GM23338 (cell line): ENCODE results near the gene ESPNL. TPM values are rescaled to one million over a fixed set of nuclear protein-coding genes. Genes with fewer than 3 reads are reported as not detected.

ENCODE experiments used
- ATAC-seq: fragments of 200-7000 bp; cut with Tn5 transposase; 3 replicates; pipeline ENCODE4 v1.9.1; 2020
- DNase-seq: peaks from one replicate; pipeline ENCODE4 v3.0.0-alpha.2; 2015; ENCODE audit warnings: low spot score
- H2AFZ ChIP-seq: fragments of 200-600 bp; sonication (generic); 2 replicates; pipeline ENCODE4 v1.8.0; 2016; ENCODE audit warnings: antibody characterized with exemption, mild to moderate bottlenecking, moderate library complexity
- H3F3A ChIP-seq: fragments of 200-600 bp; sonication (generic); replicated peaks from 2 replicates; pipeline ENCODE4 v1.8.0; 2017; ENCODE audit warnings: antibody characterized with exemption, mixed run types, low read depth
- H3K27ac ChIP-seq: fragments of 200-600 bp; sonication (generic); 2 replicates; pipeline ENCODE4 v1.6.1; 2016; ENCODE audit warnings: low read depth
- H3K27me3 ChIP-seq: fragments of 200-600 bp; sonication (generic); 2 replicates; pipeline ENCODE4 v1.8.0; 2016; ENCODE audit warnings: mild to moderate bottlenecking, mixed run types, moderate library complexity; ENCODE audit not compliant: insufficient read depth
- H3K36me3 ChIP-seq: fragments of 200-600 bp; sonication (generic); 2 replicates; pipeline ENCODE4 v1.8.0; 2016; ENCODE audit warnings: mild to moderate bottlenecking; ENCODE audit not compliant: insufficient read depth
- H3K4me1 ChIP-seq: fragments of 200-600 bp; sonication (generic); 2 replicates; pipeline ENCODE4 v1.8.0; 2016; ENCODE audit warnings: mild to moderate bottlenecking, moderate library complexity; ENCODE audit not compliant: insufficient read depth
- H3K4me2 ChIP-seq: fragments of 200-600 bp; sonication (generic); 2 replicates; pipeline ENCODE4 v1.7.1; 2017; ENCODE audit warnings: mixed run types
- H3K4me3 ChIP-seq: fragments of 200-600 bp; sonication (generic); 2 replicates; pipeline ENCODE4 v1.6.1; 2016; ENCODE audit warnings: mixed run types
- H3K79me2 ChIP-seq: fragments of 200-600 bp; sonication (generic); replicated peaks from 2 replicates; pipeline ENCODE4 v1.8.0; 2017; ENCODE audit warnings: mild to moderate bottlenecking; ENCODE audit not compliant: insufficient read depth
- H3K9me2 ChIP-seq: fragments of 200-600 bp; sonication (generic); 2 replicates; pipeline ENCODE4 v1.8.0; 2017; ENCODE audit not compliant: insufficient read depth
- H4K20me1 ChIP-seq: fragments of 200-600 bp; sonication (generic); replicated peaks from 2 replicates; pipeline ENCODE4 v1.8.0; 2017; ENCODE audit warnings: mild to moderate bottlenecking; ENCODE audit not compliant: insufficient read depth
- H3K27ac Mint-ChIP-seq: 2 replicates; pipeline ENCODE4 v1.8.0; 2020; ENCODE audit warnings: inconsistent platforms, mild to moderate bottlenecking, moderate library complexity, mixed read lengths
- H3K27me3 Mint-ChIP-seq: 3 replicates; pipeline ENCODE4 v1.8.0; 2022; ENCODE audit warnings: low read depth, mild to moderate bottlenecking, moderate library complexity, mixed read lengths, inconsistent platforms; ENCODE audit not compliant: insufficient read depth, poor library complexity
- H3K36me3 Mint-ChIP-seq: 3 replicates; pipeline ENCODE4 v1.8.0; 2021; ENCODE audit warnings: low read depth, mild to moderate bottlenecking, inconsistent platforms, moderate library complexity, mixed read lengths
- H3K4me1 Mint-ChIP-seq: 3 replicates; pipeline ENCODE4 v1.8.0; 2020; ENCODE audit warnings: mild to moderate bottlenecking, inconsistent platforms, mixed read lengths
- H3K4me3 Mint-ChIP-seq: 3 replicates; pipeline ENCODE4 v1.8.0; 2021; ENCODE audit warnings: moderate library complexity, mild to moderate bottlenecking, inconsistent platforms, mixed read lengths
- H3K9me3 Mint-ChIP-seq: 3 replicates; pipeline ENCODE4 v1.8.0; 2020; ENCODE audit warnings: moderate library complexity, mild to moderate bottlenecking, inconsistent platforms, mixed read lengths
- CREB1 ChIP-seq: fragments of 250-450 bp; sonication (Bioruptor Pico); IDR thresholded peaks from 2 replicates; pipeline ENCODE4 v1.5.0; 2020; ENCODE audit warnings: low read depth, mild to moderate bottlenecking, moderate library complexity
- EZH2 ChIP-seq: fragments of 200-600 bp; sonication (generic); IDR thresholded peaks from one replicate; pipeline ENCODE4 v1.8.0; 2017; ENCODE audit warnings: antibody characterized with exemption, mild to moderate bottlenecking, low read depth; ENCODE audit not compliant: unreplicated experiment
- EZH2phosphoT487 ChIP-seq: fragments of 200-600 bp; sonication (generic); IDR thresholded peaks from one replicate; pipeline ENCODE4 v1.8.1; 2018; ENCODE audit warnings: antibody characterized with exemption; ENCODE audit not compliant: unreplicated experiment
- JUNB ChIP-seq: IDR thresholded peaks from one replicate; pipeline ENCODE4 v1.6.1; 2016; ENCODE audit warnings: antibody characterized with exemption; ENCODE audit not compliant: unreplicated experiment
- NANOG ChIP-seq: IDR thresholded peaks from 2 replicates; pipeline ENCODE4 v1.6.1; 2016; ENCODE audit warnings: antibody characterized with exemption, borderline replicate concordance
- POLR2AphosphoS5 ChIP-seq: IDR thresholded peaks from 2 replicates; pipeline ENCODE4 v1.6.1; 2016; ENCODE audit warnings: antibody characterized with exemption, low read depth
- STAT1 ChIP-seq: IDR thresholded peaks from one replicate; pipeline ENCODE4 v1.6.1; 2016; ENCODE audit warnings: antibody characterized with exemption; ENCODE audit not compliant: unreplicated experiment
- ZNF114 ChIP-seq: fragments of 250-450 bp; sonication (Bioruptor Pico); IDR thresholded peaks from 2 replicates; pipeline ENCODE4 v1.5.0; 2020; ENCODE audit warnings: mild to moderate bottlenecking, moderate library complexity
- ZNF331 ChIP-seq: fragments of 250-450 bp; sonication (Bioruptor Pico); IDR thresholded peaks from 2 replicates; pipeline ENCODE4 v1.5.0; 2020; ENCODE audit warnings: low read depth, mild to moderate bottlenecking, moderate library complexity
- polyA plus RNA-seq: library from polyadenylated mRNA; unstranded; fragments of >200 nt; fragmentation: Nextera tagmentation; extraction: Ambion mirVana; gene quantifications from 2 replicates; pipeline ENCODE4 v1.2.1, GENCODE V29; 2016
- total RNA-seq: library from RNA; depleted of rRNA; stranded (reverse); fragments of >200 nt; shearing (Covaris generic); gene quantifications from 2 replicates; pipeline ENCODE4 v1.2.3, GENCODE V29; 2014
- TF ChIP-seq, protein P1 (sequence below): IDR thresholded peaks from 2 replicates; pipeline ENCODE4 v1.6.1; 2016; ENCODE audit warnings: antibody characterized with exemption
- TF ChIP-seq, protein P2 (sequence below), 2 experiments: fragments of 200-600 bp in 1 of 2; sonication (generic) in 1 of 2; conservative IDR thresholded peaks; 2 replicates each; pipeline versions ENCODE4 v1.5.1 to v1.6.1; 2016 to 2017; ENCODE audit warnings: antibody characterized with exemption in 2 of 2, low read depth in 2 of 2, mild to moderate bottlenecking in 2 of 2, moderate library complexity in 1 of 2
- TF ChIP-seq, protein P3 (sequence below): IDR thresholded peaks from one replicate; pipeline ENCODE4 v1.6.1; 2018; ENCODE audit warnings: antibody characterized with exemption; ENCODE audit not compliant: unreplicated experiment
- TF ChIP-seq, protein P4 (sequence below): fragments of 250-450 bp; sonication (Bioruptor Pico); IDR thresholded peaks from 2 replicates; pipeline ENCODE4 v1.5.0; 2020; ENCODE audit warnings: mild to moderate bottlenecking, moderate library complexity

ESPNL gene
- total and polyA plus RNA-seq, 2 experiments from 2014 or later, result 0.44 to 3.1 TPM

DNA sequence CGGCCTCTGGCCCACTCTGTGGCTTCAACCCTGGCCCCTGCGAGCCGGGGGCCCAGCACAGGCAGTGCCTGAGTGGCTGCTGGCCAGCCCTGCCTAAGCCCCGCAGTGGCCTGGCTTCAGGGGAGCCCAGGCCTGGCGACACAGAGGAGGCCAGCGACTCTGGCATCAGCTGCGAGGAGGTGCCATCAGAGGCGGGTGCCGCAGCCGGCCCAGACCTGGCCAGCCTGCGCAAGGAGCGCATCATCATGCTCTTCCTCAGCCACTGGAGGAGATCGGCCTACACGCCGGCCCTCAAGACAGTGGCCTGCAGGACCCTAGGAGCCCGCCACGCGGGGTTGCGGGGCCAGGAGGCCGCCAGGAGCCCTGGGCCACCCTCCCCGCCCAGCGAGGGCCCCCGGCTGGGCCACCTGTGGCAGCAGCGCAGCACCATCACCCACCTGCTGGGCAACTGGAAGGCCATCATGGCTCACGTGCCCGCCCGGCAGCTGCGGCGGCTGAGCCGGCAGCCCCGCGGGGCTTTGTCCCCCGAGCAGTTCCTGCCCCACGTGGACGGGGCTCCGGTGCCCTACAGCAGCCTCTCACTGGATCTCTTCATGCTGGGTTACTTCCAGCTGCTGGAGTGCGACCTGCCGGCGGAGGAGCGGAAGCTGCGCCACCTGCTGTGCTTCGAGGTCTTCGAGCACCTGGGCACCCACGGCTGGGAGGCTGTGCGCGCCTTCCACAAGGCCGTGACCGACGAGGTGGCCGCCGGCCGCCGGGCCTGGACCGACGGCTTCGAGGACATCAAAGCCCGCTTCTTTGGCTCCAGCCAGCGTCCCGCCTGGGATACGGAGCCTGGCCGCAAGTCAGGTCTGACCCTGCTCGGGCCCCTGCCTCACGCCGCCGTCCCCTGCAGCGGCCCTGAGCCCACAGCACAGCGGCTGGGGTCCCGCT, 30.8 kb downstream of the ESPNL start:
- no peaks in the 10 kb centered on the region for H3K4me1 ChIP-seq
- Mint-ChIP-seq H3K9me3 (no peaks in the 10 kb centered on the region), H3K4me3 (no peak overlapping the region), H3K4me1 (peaks cover 5% of the 10 kb centered on the region; the same call in 1 of the 3 replicates), H3K27me3 (peaks cover 8% of the 10 kb centered on the region), H3K36me3 (no peaks in the 10 kb centered on the region), H3K27ac (no peak overlapping the region)
- no peak for DNase-seq
- H4K20me1 ChIP-seq, result no peaks in the 10 kb centered on the region
- no peak overlapping the region for H2AFZ ChIP-seq
- H3K9me2 ChIP-seq, result no peaks in the 10 kb centered on the region
- TF ChIP-seq, protein P1, sequence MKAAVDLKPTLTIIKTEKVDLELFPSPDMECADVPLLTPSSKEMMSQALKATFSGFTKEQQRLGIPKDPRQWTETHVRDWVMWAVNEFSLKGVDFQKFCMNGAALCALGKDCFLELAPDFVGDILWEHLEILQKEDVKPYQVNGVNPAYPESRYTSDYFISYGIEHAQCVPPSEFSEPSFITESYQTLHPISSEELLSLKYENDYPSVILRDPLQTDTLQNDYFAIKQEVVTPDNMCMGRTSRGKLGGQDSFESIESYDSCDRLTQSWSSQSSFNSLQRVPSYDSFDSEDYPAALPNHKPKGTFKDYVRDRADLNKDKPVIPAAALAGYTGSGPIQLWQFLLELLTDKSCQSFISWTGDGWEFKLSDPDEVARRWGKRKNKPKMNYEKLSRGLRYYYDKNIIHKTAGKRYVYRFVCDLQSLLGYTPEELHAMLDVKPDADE, result no peak
- TF ChIP-seq ZNF114 (no peak), EZH2 (no peak), JUNB (no peak), POLR2AphosphoS5 (no peak), EZH2phosphoT487 (no peak), ZNF331 (no peak), CREB1 (CRISPR knock-in tag) (no peak), NANOG (no peak), STAT1 (no peak)
- TF ChIP-seq, protein P2, sequence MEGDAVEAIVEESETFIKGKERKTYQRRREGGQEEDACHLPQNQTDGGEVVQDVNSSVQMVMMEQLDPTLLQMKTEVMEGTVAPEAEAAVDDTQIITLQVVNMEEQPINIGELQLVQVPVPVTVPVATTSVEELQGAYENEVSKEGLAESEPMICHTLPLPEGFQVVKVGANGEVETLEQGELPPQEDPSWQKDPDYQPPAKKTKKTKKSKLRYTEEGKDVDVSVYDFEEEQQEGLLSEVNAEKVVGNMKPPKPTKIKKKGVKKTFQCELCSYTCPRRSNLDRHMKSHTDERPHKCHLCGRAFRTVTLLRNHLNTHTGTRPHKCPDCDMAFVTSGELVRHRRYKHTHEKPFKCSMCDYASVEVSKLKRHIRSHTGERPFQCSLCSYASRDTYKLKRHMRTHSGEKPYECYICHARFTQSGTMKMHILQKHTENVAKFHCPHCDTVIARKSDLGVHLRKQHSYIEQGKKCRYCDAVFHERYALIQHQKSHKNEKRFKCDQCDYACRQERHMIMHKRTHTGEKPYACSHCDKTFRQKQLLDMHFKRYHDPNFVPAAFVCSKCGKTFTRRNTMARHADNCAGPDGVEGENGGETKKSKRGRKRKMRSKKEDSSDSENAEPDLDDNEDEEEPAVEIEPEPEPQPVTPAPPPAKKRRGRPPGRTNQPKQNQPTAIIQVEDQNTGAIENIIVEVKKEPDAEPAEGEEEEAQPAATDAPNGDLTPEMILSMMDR (conservative IDR thresholded peaks at IDR 0.05; ENCODE audit: low read depth in 2 of 2), result no peak
- TF ChIP-seq, protein P3, sequence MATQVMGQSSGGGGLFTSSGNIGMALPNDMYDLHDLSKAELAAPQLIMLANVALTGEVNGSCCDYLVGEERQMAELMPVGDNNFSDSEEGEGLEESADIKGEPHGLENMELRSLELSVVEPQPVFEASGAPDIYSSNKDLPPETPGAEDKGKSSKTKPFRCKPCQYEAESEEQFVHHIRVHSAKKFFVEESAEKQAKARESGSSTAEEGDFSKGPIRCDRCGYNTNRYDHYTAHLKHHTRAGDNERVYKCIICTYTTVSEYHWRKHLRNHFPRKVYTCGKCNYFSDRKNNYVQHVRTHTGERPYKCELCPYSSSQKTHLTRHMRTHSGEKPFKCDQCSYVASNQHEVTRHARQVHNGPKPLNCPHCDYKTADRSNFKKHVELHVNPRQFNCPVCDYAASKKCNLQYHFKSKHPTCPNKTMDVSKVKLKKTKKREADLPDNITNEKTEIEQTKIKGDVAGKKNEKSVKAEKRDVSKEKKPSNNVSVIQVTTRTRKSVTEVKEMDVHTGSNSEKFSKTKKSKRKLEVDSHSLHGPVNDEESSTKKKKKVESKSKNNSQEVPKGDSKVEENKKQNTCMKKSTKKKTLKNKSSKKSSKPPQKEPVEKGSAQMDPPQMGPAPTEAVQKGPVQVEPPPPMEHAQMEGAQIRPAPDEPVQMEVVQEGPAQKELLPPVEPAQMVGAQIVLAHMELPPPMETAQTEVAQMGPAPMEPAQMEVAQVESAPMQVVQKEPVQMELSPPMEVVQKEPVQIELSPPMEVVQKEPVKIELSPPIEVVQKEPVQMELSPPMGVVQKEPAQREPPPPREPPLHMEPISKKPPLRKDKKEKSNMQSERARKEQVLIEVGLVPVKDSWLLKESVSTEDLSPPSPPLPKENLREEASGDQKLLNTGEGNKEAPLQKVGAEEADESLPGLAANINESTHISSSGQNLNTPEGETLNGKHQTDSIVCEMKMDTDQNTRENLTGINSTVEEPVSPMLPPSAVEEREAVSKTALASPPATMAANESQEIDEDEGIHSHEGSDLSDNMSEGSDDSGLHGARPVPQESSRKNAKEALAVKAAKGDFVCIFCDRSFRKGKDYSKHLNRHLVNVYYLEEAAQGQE, result no peak
- TF ChIP-seq, protein P4, sequence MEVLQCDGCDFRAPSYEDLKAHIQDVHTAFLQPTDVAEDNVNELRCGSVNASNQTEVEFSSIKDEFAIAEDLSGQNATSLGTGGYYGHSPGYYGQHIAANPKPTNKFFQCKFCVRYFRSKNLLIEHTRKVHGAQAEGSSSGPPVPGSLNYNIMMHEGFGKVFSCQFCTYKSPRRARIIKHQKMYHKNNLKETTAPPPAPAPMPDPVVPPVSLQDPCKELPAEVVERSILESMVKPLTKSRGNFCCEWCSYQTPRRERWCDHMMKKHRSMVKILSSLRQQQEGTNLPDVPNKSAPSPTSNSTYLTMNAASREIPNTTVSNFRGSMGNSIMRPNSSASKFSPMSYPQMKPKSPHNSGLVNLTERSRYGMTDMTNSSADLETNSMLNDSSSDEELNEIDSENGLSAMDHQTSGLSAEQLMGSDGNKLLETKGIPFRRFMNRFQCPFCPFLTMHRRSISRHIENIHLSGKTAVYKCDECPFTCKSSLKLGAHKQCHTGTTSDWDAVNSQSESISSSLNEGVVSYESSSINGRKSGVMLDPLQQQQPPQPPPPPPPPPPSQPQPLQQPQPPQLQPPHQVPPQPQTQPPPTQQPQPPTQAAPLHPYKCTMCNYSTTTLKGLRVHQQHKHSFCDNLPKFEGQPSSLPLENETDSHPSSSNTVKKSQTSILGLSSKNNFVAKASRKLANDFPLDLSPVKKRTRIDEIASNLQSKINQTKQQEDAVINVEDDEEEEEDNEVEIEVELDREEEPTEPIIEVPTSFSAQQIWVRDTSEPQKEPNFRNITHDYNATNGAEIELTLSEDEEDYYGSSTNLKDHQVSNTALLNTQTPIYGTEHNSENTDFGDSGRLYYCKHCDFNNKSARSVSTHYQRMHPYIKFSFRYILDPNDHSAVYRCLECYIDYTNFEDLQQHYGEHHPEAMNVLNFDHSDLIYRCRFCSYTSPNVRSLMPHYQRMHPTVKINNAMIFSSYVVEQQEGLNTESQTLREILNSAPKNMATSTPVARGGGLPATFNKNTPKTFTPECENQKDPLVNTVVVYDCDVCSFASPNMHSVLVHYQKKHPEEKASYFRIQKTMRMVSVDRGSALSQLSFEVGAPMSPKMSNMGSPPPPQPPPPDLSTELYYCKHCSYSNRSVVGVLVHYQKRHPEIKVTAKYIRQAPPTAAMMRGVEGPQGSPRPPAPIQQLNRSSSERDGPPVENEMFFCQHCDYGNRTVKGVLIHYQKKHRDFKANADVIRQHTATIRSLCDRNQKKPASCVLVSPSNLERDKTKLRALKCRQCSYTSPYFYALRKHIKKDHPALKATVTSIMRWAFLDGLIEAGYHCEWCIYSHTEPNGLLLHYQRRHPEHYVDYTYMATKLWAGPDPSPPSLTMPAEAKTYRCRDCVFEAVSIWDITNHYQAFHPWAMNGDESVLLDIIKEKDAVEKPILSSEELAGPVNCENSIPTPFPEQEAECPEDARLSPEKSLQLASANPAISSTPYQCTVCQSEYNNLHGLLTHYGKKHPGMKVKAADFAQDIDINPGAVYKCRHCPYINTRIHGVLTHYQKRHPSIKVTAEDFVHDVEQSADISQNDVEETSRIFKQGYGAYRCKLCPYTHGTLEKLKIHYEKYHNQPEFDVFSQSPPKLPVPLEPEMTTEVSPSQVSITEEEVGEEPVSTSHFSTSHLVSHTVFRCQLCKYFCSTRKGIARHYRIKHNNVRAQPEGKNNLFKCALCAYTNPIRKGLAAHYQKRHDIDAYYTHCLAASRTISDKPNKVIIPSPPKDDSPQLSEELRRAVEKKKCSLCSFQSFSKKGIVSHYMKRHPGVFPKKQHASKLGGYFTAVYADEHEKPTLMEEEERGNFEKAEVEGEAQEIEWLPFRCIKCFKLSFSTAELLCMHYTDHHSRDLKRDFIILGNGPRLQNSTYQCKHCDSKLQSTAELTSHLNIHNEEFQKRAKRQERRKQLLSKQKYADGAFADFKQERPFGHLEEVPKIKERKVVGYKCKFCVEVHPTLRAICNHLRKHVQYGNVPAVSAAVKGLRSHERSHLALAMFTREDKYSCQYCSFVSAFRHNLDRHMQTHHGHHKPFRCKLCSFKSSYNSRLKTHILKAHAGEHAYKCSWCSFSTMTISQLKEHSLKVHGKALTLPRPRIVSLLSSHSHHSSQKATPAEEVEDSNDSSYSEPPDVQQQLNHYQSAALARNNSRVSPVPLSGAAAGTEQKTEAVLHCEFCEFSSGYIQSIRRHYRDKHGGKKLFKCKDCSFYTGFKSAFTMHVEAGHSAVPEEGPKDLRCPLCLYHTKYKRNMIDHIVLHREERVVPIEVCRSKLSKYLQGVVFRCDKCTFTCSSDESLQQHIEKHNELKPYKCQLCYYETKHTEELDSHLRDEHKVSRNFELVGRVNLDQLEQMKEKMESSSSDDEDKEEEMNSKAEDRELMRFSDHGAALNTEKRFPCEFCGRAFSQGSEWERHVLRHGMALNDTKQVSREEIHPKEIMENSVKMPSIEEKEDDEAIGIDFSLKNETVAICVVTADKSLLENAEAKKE (CRISPR knock-in tag), result no peak
- ATAC-seq, result no peak
- no peak overlapping the region for H3K4me2 ChIP-seq
- no peak overlapping the region for H3K27ac ChIP-seq
- peaks cover 8% of the 10 kb centered on the region; the same call in 1 of the 2 replicates for H3F3A ChIP-seq
- H3K36me3 ChIP-seq, result no peaks in the 10 kb centered on the region
- H3K27me3 ChIP-seq, result no peaks in the 10 kb centered on the region
- no peaks in the 10 kb centered on the region for H3K79me2 ChIP-seq
- H3K4me3 ChIP-seq, result no peak overlapping the region
